Activated naive CD4-positive, alpha-beta T cell treated with anti-CD3 and anti-CD28 coated beads, Interleukin-2, amount 10 ng/mL, durations not matched to agents 7 days and 5 days (primary cell): Measurements from ENCODE around the gene ARV1.
"Not testable (repeated sequence)": the region's sequence is repeated elsewhere in the genome, so short reads cannot be mapped to it uniquely, and the experiment has no call there.

Source experiments
- CTCF ChIA-PET: fragments of 350-600 bp; sonication (Branson Sonifier 250); formaldehyde crosslinking; loops from one replicate; lab custom pipeline; 2021; ENCODE audit warnings: antibody characterized with exemption; lab: Charles Lee
- DNase-seq: peaks from one replicate; pipeline ENCODE4 v3.0.0-alpha.2; 2020
- H3K27ac Mint-ChIP-seq: one replicate; pipeline ENCODE4 v1.8.0; 2021; ENCODE audit warnings: mild to moderate bottlenecking, moderate library complexity, mixed read lengths
- H3K27me3 Mint-ChIP-seq: one replicate; pipeline ENCODE4 v1.8.0; 2021; ENCODE audit warnings: mild to moderate bottlenecking, mixed read lengths
- H3K36me3 Mint-ChIP-seq: one replicate; pipeline ENCODE4 v1.8.0; 2021; ENCODE audit warnings: mixed read lengths
- H3K4me1 Mint-ChIP-seq: one replicate; pipeline ENCODE4 v1.8.0; 2021; ENCODE audit warnings: mixed read lengths
- H3K4me3 Mint-ChIP-seq: one replicate; pipeline ENCODE4 v1.8.0; 2021; ENCODE audit warnings: mild to moderate bottlenecking, moderate library complexity, mixed read lengths
- H3K9me3 Mint-ChIP-seq: one replicate; pipeline ENCODE4 v1.8.0; 2021; ENCODE audit warnings: mixed read lengths

The ARV1 gene

GRCh38 chr1:231016966-231017365, 38.1 kb downstream of the ARV1 start:
- CTCF ChIA-PET = interaction anchor here (0.9 kb wide), 1 partner anchor 36 kb away, joined by 3 read pairs; no protein-coding TSS in a partner anchor
- peaks cover 2% of the 10 kb centered on the region for H3K36me3 Mint-ChIP-seq

GRCh38 chr1:231019711-231020110, 40.8 kb downstream of the ARV1 start:
- DNase-seq = no peak
- no peak overlapping the region for H3K4me3 Mint-ChIP-seq
- H3K27me3 Mint-ChIP-seq = no peaks in the 10 kb centered on the region
- no peaks in the 10 kb centered on the region for H3K9me3 Mint-ChIP-seq
- peaks cover 2% of the 10 kb centered on the region for H3K36me3 Mint-ChIP-seq
- no peak overlapping the region for H3K27ac Mint-ChIP-seq
- H3K4me1 Mint-ChIP-seq = peaks cover 15% of the 10 kb centered on the region
- CTCF ChIA-PET = no interaction called here

More at GRCh38 chr1:231016966-231017365, 38.1 kb downstream of the ARV1 start:
- DNase-seq = no peak
- Mint-ChIP-seq H3K4me1 (peaks cover 15% of the 10 kb centered on the region), H3K27ac (no peak overlapping the region), H3K9me3 (no peaks in the 10 kb centered on the region), H3K27me3 (no peaks in the 10 kb centered on the region), H3K4me3 (no peak overlapping the region)

DNA sequence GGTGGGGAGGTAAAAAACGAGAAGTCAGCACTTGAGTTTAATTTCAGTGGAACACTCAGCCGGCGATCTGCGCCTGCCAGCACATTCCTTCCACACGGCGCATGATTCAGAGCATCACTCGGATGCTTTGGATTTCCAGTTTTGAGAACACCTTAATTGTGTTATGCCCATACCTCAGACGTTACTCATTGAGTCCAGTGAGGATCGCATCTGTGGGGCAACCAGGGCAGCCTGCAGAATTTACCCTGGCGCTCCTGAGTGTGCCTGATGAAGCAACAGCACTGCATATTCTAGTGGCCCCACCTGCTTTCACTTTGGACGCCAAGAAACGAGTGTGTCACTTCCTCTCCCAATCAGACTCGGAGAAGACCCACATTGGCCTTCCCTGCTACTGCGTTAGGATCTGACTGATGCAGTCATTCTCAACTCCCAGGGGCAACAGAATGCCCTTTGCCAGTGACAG, 41.3 kb downstream of the ARV1 start:
- Mint-ChIP-seq H3K27me3 (no peaks in the 10 kb centered on the region), H3K36me3 (peaks cover 2% of the 10 kb centered on the region), H3K4me3 (peak overlapping the region; percentile 50), H3K4me1 (peaks cover 15% of the 10 kb centered on the region), H3K27ac (peak overlapping the region; percentile 73), H3K9me3 (no peaks in the 10 kb centered on the region)
- CTCF ChIA-PET = no interaction called here
- peak; percentile 26 for DNase-seq

DNA sequence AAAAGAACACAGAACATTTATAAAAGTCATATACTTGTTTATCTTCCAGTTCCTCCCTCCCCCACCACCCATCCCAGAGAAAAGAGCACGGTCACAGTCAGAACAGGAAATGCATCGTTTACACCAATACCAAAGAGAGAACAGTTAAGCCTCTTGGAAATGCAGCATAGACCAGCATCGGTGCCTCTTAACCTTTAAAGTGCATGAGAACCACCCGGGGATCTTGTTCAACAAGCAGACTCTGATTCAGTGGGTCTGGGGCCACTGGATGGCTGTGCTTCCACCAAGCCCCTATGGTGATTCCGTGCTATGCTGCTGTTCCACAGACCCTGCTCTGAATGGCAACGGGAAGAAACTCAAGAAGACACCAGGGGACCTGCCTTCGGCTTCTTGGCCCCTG, 41.9 kb downstream of the ARV1 start:
- Mint-ChIP-seq H3K4me1 (peaks cover 15% of the 10 kb centered on the region), H3K9me3 (no peaks in the 10 kb centered on the region), H3K4me3 (no peak overlapping the region), H3K36me3 (peaks cover 2% of the 10 kb centered on the region), H3K27ac (peak overlapping the region; percentile 73), H3K27me3 (no peaks in the 10 kb centered on the region)
- CTCF ChIA-PET = no interaction called here
- no peak for DNase-seq

GRCh38 chr1:231021540-231022031, 42.7 kb downstream of the ARV1 start:
- Mint-ChIP-seq H3K36me3 (peaks cover 2% of the 10 kb centered on the region), H3K9me3 (no peaks in the 10 kb centered on the region), H3K4me1 (peaks cover 15% of the 10 kb centered on the region), H3K27ac (no peak overlapping the region), H3K27me3 (no peaks in the 10 kb centered on the region), H3K4me3 (no peak overlapping the region)
- CTCF ChIA-PET = interaction anchor here (1.0 kb wide), 1 partner anchor 9 kb away, joined by 4 read pairs; no protein-coding TSS in a partner anchor
- no peak for DNase-seq

- H3K9me3 Mint-ChIP-seq, H3K27me3 Mint-ChIP-seq, H3K27ac Mint-ChIP-seq, H3K36me3 Mint-ChIP-seq, DNase-seq, H3K4me3 Mint-ChIP-seq: not testable (repeated sequence)
- H3K4me1 Mint-ChIP-seq = peaks cover 15% of the 10 kb centered on the region
- CTCF ChIA-PET = interaction anchor here (0.6 to 1.0 kb wide), 2 partner anchors 8 to 584 kb away, joined by 3 to 4 read pairs; no protein-coding TSS in a partner anchor
Observed at GRCh38 chr1:231022543-231022942, 43.6 kb downstream of the ARV1 start.

DNA sequence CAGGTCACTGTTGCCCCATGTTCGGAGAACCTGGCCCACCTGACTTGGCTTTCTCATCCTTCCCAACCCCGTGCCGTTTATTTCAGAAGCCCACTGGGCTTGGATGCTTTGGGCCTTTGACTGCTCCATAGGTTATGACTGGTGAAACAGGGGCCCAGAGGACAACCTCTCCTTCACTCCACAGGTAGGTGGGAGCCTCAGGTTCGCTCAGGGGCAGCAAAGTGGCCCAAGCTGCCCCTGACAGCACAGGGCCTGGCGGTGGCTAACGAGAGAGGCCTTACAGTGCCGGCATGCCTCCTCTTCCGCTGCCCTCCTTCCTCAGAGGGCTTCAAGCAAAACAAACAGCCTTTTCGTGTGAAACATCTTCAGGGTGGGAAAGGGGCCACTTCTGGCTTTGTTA, 44.3 kb downstream of the ARV1 start:
- Mint-ChIP-seq H3K27me3 (no peaks in the 10 kb centered on the region), H3K4me3 (no peak overlapping the region), H3K4me1 (peaks cover 15% of the 10 kb centered on the region), H3K9me3 (no peaks in the 10 kb centered on the region), H3K36me3 (peaks cover 2% of the 10 kb centered on the region), H3K27ac (no peak overlapping the region)
- no peak for DNase-seq
- CTCF ChIA-PET = no interaction called here

DNA sequence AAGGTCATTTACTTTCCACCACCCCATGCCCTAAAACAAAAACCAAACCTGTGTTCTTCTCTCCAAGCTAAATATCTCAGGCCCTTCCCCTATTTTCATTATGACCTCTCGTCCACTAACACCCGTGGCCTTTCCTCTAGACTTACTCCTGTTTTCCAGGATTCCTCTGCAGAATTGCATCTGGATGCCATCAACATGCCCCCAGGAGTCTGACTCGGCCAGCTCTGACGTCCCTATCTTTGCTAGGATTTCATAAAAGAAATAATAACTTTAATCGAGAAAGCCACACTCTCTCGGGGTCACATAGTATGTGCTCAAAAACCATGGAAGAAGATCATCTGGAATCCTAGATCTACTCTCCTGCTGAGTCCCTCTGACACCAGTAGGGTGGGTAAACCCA, 47.7 kb downstream of the ARV1 start:
- CTCF ChIA-PET = no interaction called here
- H3K4me3 Mint-ChIP-seq = no peak overlapping the region

GRCh38 chr1:231027136-231027925, 48.4 kb downstream of the ARV1 start:
- no peaks in the 10 kb centered on the region for H3K4me1 Mint-ChIP-seq
- CTCF ChIA-PET = no interaction called here
- H3K27me3 Mint-ChIP-seq = no peaks in the 10 kb centered on the region
- H3K36me3 Mint-ChIP-seq = no peaks in the 10 kb centered on the region
- no peak overlapping the region for H3K4me3 Mint-ChIP-seq
- H3K27ac Mint-ChIP-seq = no peak overlapping the region
- H3K9me3 Mint-ChIP-seq = no peaks in the 10 kb centered on the region
- no peak for DNase-seq

More for the DNA sequence above, 47.7 kb downstream of the ARV1 start:
- H3K36me3 Mint-ChIP-seq = no peaks in the 10 kb centered on the region
- H3K4me1 Mint-ChIP-seq = no peaks in the 10 kb centered on the region
- DNase-seq = no peak
- H3K9me3 Mint-ChIP-seq = no peaks in the 10 kb centered on the region
- H3K27ac Mint-ChIP-seq = no peak overlapping the region
- no peaks in the 10 kb centered on the region for H3K27me3 Mint-ChIP-seq

- Mint-ChIP-seq H3K9me3 (no peaks in the 10 kb centered on the region), H3K36me3 (no peaks in the 10 kb centered on the region), H3K4me1 (no peaks in the 10 kb centered on the region), H3K27ac (no peak overlapping the region), H3K4me3 (no peak overlapping the region), H3K27me3 (no peaks in the 10 kb centered on the region)
- CTCF ChIA-PET = no interaction called here
- no peak for DNase-seq
Observed at GRCh38 chr1:231027971-231028370, 49.1 kb downstream of the ARV1 start.

DNA sequence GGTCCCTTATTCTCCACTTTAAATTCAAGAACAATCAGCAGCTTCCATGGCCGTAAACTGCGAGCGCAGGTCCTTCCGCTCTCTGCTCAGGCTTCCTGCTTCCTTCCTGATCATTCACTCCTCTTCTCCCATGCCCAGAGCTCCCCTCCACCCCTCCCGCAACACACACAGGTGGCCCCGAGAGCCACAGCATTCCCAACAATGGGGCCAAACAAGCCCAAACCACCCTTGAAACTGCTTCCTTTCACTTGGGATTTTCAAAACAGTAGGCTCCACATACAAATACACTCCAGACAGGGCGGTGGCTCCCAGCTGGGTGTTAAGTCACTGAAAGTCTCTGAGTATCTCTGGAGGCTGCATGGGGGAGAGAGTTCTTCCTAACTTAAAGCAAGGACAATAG, 49.8 kb downstream of the ARV1 start:
- Mint-ChIP-seq H3K9me3 (no peaks in the 10 kb centered on the region), H3K36me3 (no peaks in the 10 kb centered on the region), H3K27me3 (no peaks in the 10 kb centered on the region), H3K4me3 (no peak overlapping the region), H3K4me1 (no peaks in the 10 kb centered on the region), H3K27ac (no peak overlapping the region)
- DNase-seq = no peak
- CTCF ChIA-PET = no interaction called here

- DNase-seq, H3K27ac Mint-ChIP-seq, CTCF ChIA-PET, H3K36me3 Mint-ChIP-seq, H3K27me3 Mint-ChIP-seq, H3K4me1 Mint-ChIP-seq, H3K9me3 Mint-ChIP-seq, H3K4me3 Mint-ChIP-seq: not testable (repeated sequence)
Observed at GRCh38 chr1:231029247-231029646, 50.4 kb downstream of the ARV1 start.

DNA sequence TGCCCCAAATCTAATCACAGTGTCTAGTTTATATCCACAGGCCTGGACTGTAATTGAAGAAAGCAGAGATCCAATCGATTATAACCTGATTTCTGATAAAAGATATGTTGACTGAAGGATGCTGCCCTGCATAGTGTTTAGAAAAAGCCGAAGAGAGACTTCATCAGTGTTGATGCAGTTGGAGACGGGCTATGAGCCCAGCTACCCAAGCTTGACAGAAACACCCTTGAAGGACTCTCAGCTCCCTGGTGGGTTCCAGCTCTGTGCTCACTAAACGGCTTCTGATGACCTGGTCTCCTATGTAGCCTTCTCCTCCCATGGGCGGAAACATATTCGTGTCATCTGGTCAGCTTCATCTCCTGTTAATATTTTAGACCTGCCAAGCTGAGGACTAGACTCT, 50.9 kb downstream of the ARV1 start:
- Mint-ChIP-seq H3K27ac (no peak overlapping the region), H3K4me3 (no peak overlapping the region), H3K27me3 (no peaks in the 10 kb centered on the region), H3K4me1 (no peaks in the 10 kb centered on the region), H3K36me3 (no peaks in the 10 kb centered on the region), H3K9me3 (no peaks in the 10 kb centered on the region)
- CTCF ChIA-PET = no interaction called here
- DNase-seq = no peak

- no peak overlapping the region for H3K4me3 Mint-ChIP-seq
- H3K27me3 Mint-ChIP-seq = no peaks in the 10 kb centered on the region
- peaks cover 6% of the 10 kb centered on the region for H3K36me3 Mint-ChIP-seq
- H3K9me3 Mint-ChIP-seq = no peaks in the 10 kb centered on the region
- no peak for DNase-seq
- CTCF ChIA-PET = no interaction called here
- no peak overlapping the region for H3K27ac Mint-ChIP-seq
- peaks cover 17% of the 10 kb centered on the region for H3K4me1 Mint-ChIP-seq
Observed at GRCh38 chr1:231032963-231033362, 54.1 kb downstream of the ARV1 start.

GRCh38 chr1:231035799-231036198, 56.9 kb downstream of the ARV1 start:
- DNase-seq = no peak
- Mint-ChIP-seq H3K4me1 (peaks cover 27% of the 10 kb centered on the region), H3K27me3 (peaks cover 13% of the 10 kb centered on the region), H3K9me3 (no peaks in the 10 kb centered on the region), H3K4me3 (no peak overlapping the region), H3K36me3 (peaks cover 6% of the 10 kb centered on the region), H3K27ac (no peak overlapping the region)
- CTCF ChIA-PET = interaction anchor here (1.5 kb wide), 1 partner anchor 20 kb away, joined by 3 read pairs; no protein-coding TSS in a partner anchor
